GM23248 (cell line): ENCODE data around the gene AURKB. TPM values are rescaled to one million over a fixed set of nuclear protein-coding genes. Genes with fewer than 3 reads are reported as not detected.

Source experiments
- DNase-seq: peaks from one replicate; pipeline ENCODE4 v3.0.0-alpha.2; 2015
- H2AFZ ChIP-seq: fragments of 200-600 bp; sonication (generic); 2 replicates; pipeline ENCODE4 v1.6.1; 2016; ENCODE audit warnings: antibody characterized with exemption
- H3F3A ChIP-seq: fragments of 200-600 bp; sonication (generic); 2 replicates; pipeline ENCODE4 v1.6.1; 2016; ENCODE audit warnings: mild to moderate bottlenecking, antibody characterized with exemption, mixed run types; ENCODE audit not compliant: insufficient read depth
- H3K27ac ChIP-seq: fragments of 200-600 bp; sonication (generic); 2 replicates; pipeline ENCODE4 v1.5.1; 2016; ENCODE audit warnings: mild to moderate bottlenecking
- H3K27me3 ChIP-seq: fragments of 200-600 bp; sonication (generic); replicated peaks from 2 replicates; pipeline ENCODE4 v1.6.1; 2016; ENCODE audit warnings: mild to moderate bottlenecking; ENCODE audit not compliant: insufficient read depth
- H3K36me3 ChIP-seq: fragments of 200-600 bp; sonication (generic); 2 replicates; pipeline ENCODE4 v1.6.1; 2016; ENCODE audit warnings: low read depth, mild to moderate bottlenecking
- H3K4me1 ChIP-seq: fragments of 200-600 bp; sonication (generic); 2 replicates; pipeline ENCODE4 v1.6.1; 2016; ENCODE audit warnings: mild to moderate bottlenecking; ENCODE audit not compliant: insufficient read depth
- H3K4me2 ChIP-seq: fragments of 200-600 bp; sonication (generic); one replicate; pipeline ENCODE4 v1.6.1; 2016; ENCODE audit warnings: mild to moderate bottlenecking; ENCODE audit not compliant: unreplicated experiment
- H3K4me3 ChIP-seq: fragments of 200-600 bp; sonication (generic); 2 replicates; pipeline ENCODE4 v1.5.1; 2016; ENCODE audit warnings: mild to moderate bottlenecking
- H3K79me2 ChIP-seq: fragments of 200-600 bp; sonication (generic); 2 replicates; pipeline ENCODE4 v1.6.1; 2016; ENCODE audit warnings: mild to moderate bottlenecking; ENCODE audit not compliant: insufficient read depth
- H3K9ac ChIP-seq: fragments of 200-600 bp; sonication (generic); 2 replicates; pipeline ENCODE4 v1.6.1; 2016; ENCODE audit warnings: mild to moderate bottlenecking
- H3K9me2 ChIP-seq: fragments of 200-600 bp; sonication (generic); 2 replicates; pipeline ENCODE4 v1.6.1; 2016; ENCODE audit warnings: mixed run types, mild to moderate bottlenecking, moderate library complexity; ENCODE audit not compliant: insufficient read depth
- H3K9me3 ChIP-seq: fragments of 200-600 bp; sonication (generic); one replicate; pipeline ENCODE4 v1.6.1; 2017; ENCODE audit warnings: low read depth
- H4K20me1 ChIP-seq: fragments of 200-600 bp; sonication (generic); 2 replicates; pipeline ENCODE4 v1.6.0; 2016; ENCODE audit not compliant: insufficient read depth
- EZH2 ChIP-seq: fragments of 200-600 bp; sonication (generic); IDR thresholded peaks from 2 replicates; pipeline ENCODE4 v1.6.1; 2018; ENCODE audit warnings: antibody characterized with exemption, mild to moderate bottlenecking; ENCODE audit not compliant: insufficient read depth, poor library complexity, severe bottlenecking
- EZH2phosphoT487 ChIP-seq: fragments of 200-600 bp; sonication (generic); IDR thresholded peaks from 2 replicates; pipeline ENCODE4 v1.6.1; 2018; ENCODE audit warnings: antibody characterized with exemption, moderate library complexity, mild to moderate bottlenecking, low read depth; ENCODE audit not compliant: insufficient read depth
- WGBS, 2 experiments: methylation state at CpG; one replicate each; pipeline ENCODE4 v1.1.6; 2015 to 2017; ENCODE audit warnings: low lambda C conversion rate in 2 of 2, low coverage in 1 of 2; ENCODE audit errors: missing lambda C conversion rate in 2 of 2; 5-methylcytosine and 5-hydroxymethylcytosine counted together
- in situ Hi-C: fragments of 300-500 bp; cut with MboI; formaldehyde crosslinking; loops from 2 replicates; pipeline ENCODE4 v1.15.0; 2020
- polyA plus RNA-seq: library from polyadenylated mRNA; unstranded; fragments of >200 nt; fragmentation: Nextera tagmentation; extraction: Ambion mirVana; gene quantifications from 2 replicates; pipeline ENCODE4 v1.2.1, GENCODE V29; 2016
- total RNA-seq: library from RNA; depleted of rRNA; stranded (reverse); fragments of >200 nt; shearing (Covaris generic); gene quantifications from 2 replicates; pipeline ENCODE4 v1.2.3, GENCODE V29; 2014

The AURKB gene
- total and polyA plus RNA-seq, 2 experiments from 2014 or later = 18.4 to 24.1 TPM

- Histone ChIP-seq H3K27me3 (no peaks in the 10 kb centered on the region), H3K36me3 (no peaks in the 10 kb centered on the region), H3K9me2 (no peaks in the 10 kb centered on the region), H3K27ac (peak overlapping the region; percentile 86), H3K9me3 (no peaks in the 10 kb centered on the region), H3K4me3 (peak overlapping the region; percentile 98), H4K20me1 (no peaks in the 10 kb centered on the region), H3K4me2 (peak overlapping the region; percentile 81), H2AFZ (no peak overlapping the region), H3K9ac (peak overlapping the region; percentile 83), H3K4me1 (peaks cover 10% of the 10 kb centered on the region), H3K79me2 (peaks cover 11% of the 10 kb centered on the region; the same call in 1 of the 2 replicates), H3F3A (peaks cover 19% of the 10 kb centered on the region)
- 2% methylated on average over 25 of the region's 25 CpGs for WGBS, 2 experiments
- peak; percentile 99 for DNase-seq
- in situ Hi-C loops = no loop called here
- no peak for TF ChIP-seq EZH2phosphoT487
- no peak for TF ChIP-seq EZH2
Measured at GRCh38 chr17:8187517-8188262, 22.7 kb downstream of the AURKB start.

GRCh38 chr17:8186787-8187516 lies 23.4 kb downstream of the AURKB start:
- H3K9me2 ChIP-seq = no peaks in the 10 kb centered on the region
- peak overlapping the region; percentile 85 for H3K4me2 ChIP-seq
- in situ Hi-C loops = no loop called here
- peaks cover 11% of the 10 kb centered on the region; the same call in 1 of the 2 replicates for H3K79me2 ChIP-seq
- H3K36me3 ChIP-seq = no peaks in the 10 kb centered on the region
- H3K9ac ChIP-seq = peak overlapping the region; percentile 78
- DNase-seq = peak; percentile 94
- H4K20me1 ChIP-seq = no peaks in the 10 kb centered on the region
- TF ChIP-seq EZH2 (no peak), EZH2phosphoT487 (no peak)
- peak overlapping the region; percentile 97 for H2AFZ ChIP-seq
- H3K9me3 ChIP-seq = no peaks in the 10 kb centered on the region
- H3K4me3 ChIP-seq = peak overlapping the region; percentile 98
- H3K4me1 ChIP-seq = peaks cover 10% of the 10 kb centered on the region
- H3K27me3 ChIP-seq = no peaks in the 10 kb centered on the region
- peaks cover 19% of the 10 kb centered on the region for H3F3A ChIP-seq
- WGBS, 2 experiments = 1 to 2% methylated on average over 32 of the region's 32 CpGs
- H3K27ac ChIP-seq = peak overlapping the region; percentile 86

GRCh38 chr17:8186446-8186786 lies 24.0 kb downstream of the AURKB start:
- Histone ChIP-seq H3K4me3 (peak overlapping the region; percentile 98), H4K20me1 (no peaks in the 10 kb centered on the region), H3K9ac (peak overlapping the region; percentile 78), H3K27me3 (no peaks in the 10 kb centered on the region), H2AFZ (peak overlapping the region; percentile 97), H3K9me2 (no peaks in the 10 kb centered on the region), H3F3A (peaks cover 19% of the 10 kb centered on the region), H3K9me3 (no peaks in the 10 kb centered on the region), H3K79me2 (peaks cover 11% of the 10 kb centered on the region; the same call in 1 of the 2 replicates), H3K27ac (peak overlapping the region; percentile 86), H3K36me3 (no peaks in the 10 kb centered on the region), H3K4me1 (peaks cover 10% of the 10 kb centered on the region), H3K4me2 (peak overlapping the region; percentile 85)
- DNase-seq = no peak
- no peak for TF ChIP-seq EZH2
- in situ Hi-C loops = no loop called here
- 0 to 1% methylated on average over 23 of the region's 23 CpGs for WGBS, 2 experiments

- peak overlapping the region; percentile 86 for H3K27ac ChIP-seq
- in situ Hi-C loops = no loop called here
- peak overlapping the region; percentile 98 for H3K4me3 ChIP-seq
- peaks cover 19% of the 10 kb centered on the region for H3F3A ChIP-seq
- H3K9ac ChIP-seq = peak overlapping the region; percentile 78
- no peaks in the 10 kb centered on the region for H3K9me2 ChIP-seq
- peaks cover 11% of the 10 kb centered on the region; the same call in 1 of the 2 replicates for H3K79me2 ChIP-seq
- H2AFZ ChIP-seq = peak overlapping the region; percentile 97
- H3K27me3 ChIP-seq = no peaks in the 10 kb centered on the region
- H3K4me1 ChIP-seq = peaks cover 10% of the 10 kb centered on the region
- no peaks in the 10 kb centered on the region for H3K9me3 ChIP-seq
- H3K4me2 ChIP-seq = peak overlapping the region; percentile 85
- DNase-seq = peak; percentile 67
- no peaks in the 10 kb centered on the region for H4K20me1 ChIP-seq
- WGBS, 2 experiments = 1% methylated on average over 44 of the region's 44 CpGs
- TF ChIP-seq EZH2phosphoT487 (no peak), EZH2 (no peak)
- no peaks in the 10 kb centered on the region for H3K36me3 ChIP-seq
Measured at GRCh38 chr17:8185582-8186445, 24.6 kb downstream of the AURKB start.
